Hematopoietic multipotent progenitor cell treated with erythropoietin and hydrocortisone succinate and interleukin-3 and kit ligand, for 17 days (in vitro differentiated cells): ENCODE measurements around the gene LYPD4.

ENCODE experiments used
- DNase-seq: peaks from one replicate; pipeline ENCODE4 v3.0.0-alpha.2; 2015; ENCODE audit warnings: low spot score

The LYPD4 gene

DNA sequence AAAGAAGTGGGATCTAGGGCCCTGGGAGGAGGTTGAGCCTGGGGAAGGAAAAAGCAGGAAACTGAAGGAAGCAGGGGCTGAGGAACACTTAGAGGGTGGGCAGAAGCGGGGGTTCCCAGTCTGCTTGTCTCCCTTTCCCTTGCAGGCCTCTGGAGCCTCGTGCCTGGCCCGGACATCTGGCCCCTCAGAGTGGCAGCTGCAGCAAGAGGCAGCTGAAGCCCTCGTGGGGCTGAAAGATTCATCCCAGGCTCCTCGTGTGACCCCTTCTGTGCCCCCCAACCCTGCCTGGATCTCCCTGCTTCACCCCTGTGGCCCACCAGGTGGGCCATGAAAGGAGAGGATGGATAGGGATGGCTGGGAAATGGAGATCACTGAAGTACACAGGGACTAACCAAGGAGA is 5.9 kb upstream of the LYPD4 start:
- no peak for DNase-seq

DNA sequence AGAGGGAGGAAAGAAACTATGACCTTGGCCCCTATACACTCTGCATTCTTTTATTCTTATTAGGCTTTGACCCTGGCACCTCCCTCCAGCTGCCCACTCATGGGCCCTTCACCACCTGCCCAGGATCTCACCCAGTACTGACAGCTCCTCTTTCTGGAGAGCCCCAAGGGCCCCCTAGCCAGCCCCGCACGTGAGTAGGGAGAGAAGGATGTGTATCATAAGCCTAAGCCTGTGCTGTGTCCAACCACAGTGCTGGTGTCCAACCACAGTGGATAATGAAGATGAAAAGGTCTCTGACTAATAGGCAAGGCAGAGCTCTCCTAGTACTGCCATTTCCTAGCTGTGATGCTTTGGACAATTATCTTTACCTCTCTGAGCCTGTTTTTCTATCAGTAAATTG is 4.6 kb upstream of the LYPD4 start:
- DNase-seq = no peak

DNA sequence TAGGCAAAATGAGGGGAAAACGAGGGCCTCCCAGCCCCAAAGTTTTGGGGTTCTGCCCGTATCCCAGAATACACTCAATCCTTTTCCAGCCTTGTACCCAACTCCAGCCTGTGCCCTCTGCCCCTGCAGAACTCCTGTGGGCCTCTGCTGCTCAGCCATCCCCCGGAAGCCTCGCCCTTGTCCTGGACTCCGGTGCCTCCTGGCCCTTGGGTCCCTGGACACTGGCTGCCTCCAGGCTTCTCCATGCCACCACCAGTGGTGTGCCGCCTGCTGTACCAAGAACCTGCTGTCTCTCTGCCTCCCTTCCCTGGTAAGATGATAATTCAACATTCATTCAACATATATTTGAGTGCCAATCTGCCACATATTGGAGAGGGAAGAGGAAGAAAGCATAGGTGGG is 4.2 kb upstream of the LYPD4 start:
- no peak for DNase-seq

DNA sequence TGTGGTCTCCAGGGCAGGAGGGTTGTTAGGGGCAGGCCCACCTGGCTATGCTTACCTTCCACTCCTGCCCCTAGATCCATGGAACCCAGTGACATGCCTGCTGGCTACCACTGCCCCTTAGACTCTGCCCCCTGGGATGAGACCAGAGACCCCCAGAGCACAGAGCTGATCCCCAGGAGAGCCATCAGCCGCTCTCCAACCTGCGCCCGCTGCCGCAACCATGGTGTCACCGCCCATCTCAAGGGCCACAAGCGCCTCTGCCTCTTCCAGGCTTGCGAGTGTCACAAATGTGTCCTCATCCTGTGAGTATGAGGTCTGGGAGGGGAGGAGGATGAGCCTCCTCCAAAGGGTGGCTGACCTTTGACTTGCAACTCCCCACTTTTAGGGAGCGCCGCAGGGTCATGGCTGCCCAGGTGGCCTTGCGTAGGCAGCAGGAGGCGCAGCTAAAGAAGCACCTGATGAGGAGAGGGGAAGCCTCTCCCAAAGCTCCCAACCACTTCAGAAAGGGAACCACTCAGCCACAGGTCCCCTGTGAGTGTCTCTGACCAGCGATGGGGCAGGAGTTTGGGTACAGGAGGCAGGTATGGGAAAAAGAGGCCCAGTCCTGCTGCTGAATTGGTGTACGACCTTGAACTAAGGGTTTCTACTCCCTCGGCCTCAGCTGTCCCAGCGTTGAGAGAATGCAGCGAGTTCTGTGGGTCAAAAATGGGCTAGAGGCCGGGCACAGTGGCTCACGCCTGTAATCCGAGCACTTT is 3.0 kb upstream of the LYPD4 start:
- DNase-seq = no peak

DNA sequence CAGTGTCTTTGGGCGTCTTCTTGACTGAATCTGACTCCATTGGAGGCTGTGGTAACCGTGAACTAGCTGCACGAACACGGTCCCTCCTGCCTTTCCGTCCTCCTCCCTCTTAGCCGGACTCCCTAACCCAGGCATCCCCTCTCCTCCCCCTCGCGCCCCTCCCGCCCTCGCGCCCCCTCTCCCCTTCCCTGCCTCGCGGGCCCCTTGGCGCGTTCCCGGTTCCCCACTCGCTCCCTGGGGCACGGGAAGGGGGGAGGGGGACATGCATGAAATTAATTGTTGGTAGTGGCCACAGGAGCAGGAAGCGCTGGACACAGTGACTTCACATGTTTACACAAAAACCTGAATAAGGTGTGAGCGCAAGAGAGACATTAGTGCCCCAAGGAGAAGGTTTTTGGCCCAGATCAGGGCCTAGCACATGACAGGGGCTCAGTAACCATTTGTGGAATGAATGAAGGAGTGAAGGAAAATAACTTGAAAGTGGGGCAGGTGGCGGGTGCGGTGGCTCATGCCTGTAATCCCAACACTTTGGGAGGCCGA is 638 bp upstream of the LYPD4 start:
- DNase-seq = no peak

DNA sequence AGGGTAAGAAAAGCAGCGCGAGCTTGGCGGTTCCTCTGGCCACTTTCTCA is 343 bp upstream of the LYPD4 start, which contains the start of gene DMRTC2:
Gene DMRTC2 (plus strand): TSS at position 42 of the 50 bp plus-strand sequence. CDS start 2,387 bp downstream, outside the sequence.
- no peak for DNase-seq

DNA sequence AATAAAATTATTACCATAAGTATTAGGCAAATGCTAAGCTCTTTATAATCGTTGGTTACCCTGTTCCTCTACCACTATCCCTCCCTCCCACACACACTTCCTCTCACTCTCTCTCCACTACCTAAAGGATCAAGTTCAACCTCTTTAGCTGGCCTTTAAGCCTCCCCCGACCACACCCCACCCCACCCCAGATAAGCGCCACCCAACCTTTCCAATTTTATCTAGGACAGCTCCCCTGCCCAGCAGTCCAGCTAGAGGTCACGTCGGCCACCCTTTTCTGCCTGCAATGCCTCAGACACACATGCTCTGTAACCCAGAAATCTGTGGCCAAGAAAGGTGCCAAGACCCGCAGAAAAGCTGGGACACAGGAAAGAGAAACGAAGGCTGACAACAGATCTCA is 1.1 kb downstream of the LYPD4 start:
- no peak for DNase-seq

DNA sequence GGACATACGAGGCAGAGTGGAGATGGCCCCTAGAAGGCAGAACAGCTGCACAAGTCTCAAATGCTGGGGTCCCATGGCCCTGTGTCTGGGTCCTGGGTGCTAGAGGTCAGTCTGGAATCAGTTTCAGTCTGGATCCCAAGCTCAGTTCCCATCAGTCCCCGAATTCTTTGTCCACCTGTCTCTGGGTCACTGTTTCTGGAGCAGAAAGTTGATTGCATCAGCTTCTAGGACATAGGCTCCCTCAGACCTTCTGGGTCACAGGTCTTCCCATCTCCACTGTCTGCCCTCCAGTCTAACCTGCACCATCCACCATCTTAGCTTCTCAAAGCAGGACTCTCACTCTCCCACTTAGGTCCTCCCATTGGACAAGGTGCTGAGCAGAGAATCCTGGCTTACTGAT is 5.3 kb downstream of the LYPD4 start:
- no peak for DNase-seq

DNA sequence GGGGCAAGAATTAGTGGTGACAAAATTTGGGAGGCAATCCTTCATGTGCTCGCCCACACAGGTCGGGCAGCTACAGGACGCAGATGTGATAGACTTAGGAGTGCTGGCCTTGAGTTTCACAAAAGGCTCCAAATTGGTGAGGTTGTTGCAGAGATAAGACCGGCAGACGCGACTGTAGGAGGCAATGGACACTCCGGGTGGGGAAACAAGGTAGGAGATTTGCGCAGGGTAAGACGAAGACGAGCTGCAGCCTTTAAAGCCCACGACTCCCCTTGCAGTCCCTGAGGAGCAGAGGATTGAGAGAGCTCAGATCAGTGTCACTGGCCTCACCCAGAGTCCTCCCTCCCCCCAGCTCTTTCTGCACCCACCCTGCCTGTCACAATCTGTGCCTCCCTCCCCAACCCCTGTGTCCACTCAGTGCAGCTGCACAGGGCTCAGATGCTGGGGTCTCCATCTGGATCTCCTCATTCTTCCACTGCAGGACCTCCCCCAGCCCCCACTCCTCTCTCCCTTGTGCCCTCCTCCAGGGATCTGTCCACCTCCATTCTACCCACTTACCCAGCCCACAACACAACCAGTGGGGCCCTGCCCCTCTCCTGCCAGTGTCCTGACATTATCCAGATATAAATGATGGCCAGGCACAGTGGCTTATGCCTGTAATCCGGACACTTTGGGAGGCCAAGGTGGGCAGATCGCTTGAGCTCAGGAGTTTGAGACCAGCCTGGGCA is 6.3 kb downstream of the LYPD4 start:
- no peak for DNase-seq

DNA sequence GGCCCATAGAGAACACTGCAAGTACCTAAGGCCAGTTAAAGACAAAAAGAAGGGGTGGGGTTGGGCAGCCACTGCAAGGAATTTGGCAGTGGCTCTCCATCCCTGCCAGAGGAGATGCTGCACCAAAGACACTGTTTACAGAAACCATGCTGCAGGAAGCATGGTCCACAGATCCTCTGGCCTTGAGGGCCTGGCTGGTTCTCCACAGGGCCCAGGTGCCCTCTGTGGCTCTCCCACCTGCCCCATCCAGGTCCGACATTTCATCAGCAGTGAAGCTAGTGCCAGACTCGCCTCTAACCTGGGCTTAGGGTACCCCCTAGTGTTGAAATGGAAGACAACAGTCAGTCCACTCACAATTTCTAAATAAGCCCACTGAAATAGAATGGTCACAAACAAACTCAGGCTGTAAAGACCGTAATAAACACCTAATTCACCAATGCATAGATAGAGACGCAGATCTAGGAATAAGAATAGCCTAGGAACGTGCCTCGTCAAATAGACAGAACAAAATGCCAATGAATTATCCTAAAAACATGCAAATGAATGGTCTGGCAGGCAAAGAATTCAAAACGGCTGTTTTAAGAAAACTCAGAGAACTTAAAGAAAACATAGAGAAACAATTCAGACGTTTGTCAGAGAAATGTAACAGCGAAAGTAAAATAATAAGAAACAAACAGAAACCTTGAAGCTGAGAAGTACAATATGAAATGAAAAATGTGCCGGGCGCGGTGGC is 23.3 kb downstream of the LYPD4 start:
- peak; percentile 13 for DNase-seq

DNA sequence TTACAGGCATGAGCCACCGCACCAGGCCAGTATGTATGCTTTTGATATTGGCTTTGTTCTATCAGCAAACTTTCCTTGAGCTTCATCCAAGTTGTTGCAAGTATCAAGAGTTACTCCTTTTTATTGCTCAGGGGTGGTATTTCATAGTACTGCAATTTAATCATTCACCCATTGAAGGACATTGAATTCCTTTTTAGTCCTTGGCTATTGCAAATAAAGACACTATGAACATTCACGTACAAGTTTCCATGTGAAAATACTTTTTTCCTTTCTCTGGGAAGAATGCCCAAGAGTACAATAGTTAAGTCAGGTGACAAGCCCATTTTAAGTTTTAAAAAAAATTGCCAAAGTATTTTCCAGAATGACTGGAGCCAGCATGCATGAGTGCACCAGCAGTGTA is 27.7 kb downstream of the LYPD4 start:
- DNase-seq = no peak

DNA sequence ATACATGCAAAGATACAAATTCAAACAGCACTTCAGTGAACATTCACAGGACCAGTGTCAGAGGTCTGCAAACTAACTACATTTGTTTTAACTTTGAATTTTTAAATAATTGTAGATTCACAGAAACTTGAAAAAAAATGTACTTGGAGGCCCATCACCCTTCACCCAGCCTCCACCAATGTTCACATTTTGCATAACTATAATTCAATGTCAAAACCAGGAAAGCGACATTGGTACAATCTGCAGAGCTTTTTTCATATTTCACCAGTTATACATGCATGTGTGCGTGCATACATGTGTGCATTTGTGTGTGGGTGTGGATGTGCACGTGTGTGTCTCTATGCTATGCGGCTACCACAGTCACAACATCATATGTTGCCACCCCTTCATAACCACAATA is 29.2 kb downstream of the LYPD4 start:
- no peak for DNase-seq

DNA sequence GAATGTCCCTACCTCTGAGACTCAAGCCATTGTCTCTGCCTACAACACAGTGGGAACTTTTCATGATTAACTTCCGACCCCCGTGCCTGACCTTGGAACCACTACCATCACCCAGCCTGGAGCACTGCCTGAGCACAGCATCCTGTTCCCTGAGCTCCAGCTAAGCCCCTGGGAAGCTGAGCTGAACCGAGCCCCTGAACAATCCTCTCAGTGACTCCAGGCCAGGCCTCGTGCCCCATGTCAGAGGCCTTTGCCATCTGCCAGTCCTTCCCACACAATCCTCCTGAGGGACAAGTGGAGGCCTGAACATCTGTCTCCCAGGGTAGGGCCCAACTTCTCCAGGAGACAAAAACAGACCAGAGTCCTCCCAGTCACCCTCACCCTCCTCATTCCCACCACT is 30.6 kb downstream of the LYPD4 start:
- DNase-seq = no peak

DNA sequence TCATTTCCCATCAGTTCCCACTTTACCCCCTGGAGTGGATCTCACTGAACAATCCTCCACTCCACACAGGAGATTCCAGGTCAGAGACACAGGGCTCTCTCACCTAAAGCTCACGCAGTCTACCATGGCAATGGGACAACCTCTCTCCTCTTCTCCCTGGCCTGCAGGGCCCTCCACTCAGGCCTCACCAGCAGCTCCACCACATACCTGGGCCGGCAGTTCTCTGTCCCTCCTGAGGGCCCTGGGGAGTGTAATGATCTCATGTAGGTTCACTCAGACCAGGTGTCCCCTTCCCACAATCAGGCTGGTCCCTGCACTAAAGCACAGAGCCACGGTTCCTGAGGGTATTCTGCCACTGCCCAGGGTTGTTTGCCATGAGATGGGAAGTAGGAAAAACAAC is 32.5 kb downstream of the LYPD4 start:
- DNase-seq = no peak

DNA sequence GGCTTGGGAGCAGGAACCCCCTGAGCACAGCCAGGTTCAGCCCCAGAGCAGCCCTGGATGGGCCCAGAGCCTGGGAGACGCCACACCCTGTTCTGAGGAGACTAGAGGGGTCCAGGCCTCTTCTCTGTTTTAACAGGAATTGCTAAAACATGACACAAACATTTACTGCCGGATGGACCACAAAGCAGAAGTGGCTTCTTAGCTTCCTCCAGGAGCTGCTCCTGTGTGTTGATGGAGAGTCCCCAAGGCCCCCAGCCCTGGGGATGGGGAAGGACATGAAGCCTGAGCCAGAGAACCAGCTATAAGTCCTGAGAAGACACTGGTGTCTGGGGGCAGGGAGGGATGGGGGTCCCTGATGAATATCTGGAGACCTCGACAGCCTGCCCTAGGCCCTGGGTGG is 33.4 kb downstream of the LYPD4 start:
- no peak for DNase-seq

DNA sequence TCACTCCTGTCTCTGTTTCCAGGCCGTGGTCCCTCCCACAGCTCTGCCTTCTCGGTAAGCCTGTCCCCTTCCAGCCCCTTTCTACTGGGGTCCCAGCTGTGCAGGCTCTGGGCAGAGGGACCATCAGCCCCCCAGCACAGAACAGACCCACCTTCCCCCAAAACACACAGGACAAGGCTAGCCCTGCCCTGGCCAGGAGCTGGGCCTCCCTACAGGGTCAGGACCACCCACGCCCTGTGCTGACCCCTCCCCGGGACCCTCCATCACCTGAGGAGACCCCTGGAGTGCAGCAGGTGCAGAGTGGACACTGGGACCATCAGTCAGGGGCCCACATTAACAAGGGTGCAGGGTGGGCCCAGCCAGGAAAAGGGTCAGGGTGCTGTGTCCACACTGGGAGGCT is 34.2 kb downstream of the LYPD4 start:
- no peak for DNase-seq

DNA sequence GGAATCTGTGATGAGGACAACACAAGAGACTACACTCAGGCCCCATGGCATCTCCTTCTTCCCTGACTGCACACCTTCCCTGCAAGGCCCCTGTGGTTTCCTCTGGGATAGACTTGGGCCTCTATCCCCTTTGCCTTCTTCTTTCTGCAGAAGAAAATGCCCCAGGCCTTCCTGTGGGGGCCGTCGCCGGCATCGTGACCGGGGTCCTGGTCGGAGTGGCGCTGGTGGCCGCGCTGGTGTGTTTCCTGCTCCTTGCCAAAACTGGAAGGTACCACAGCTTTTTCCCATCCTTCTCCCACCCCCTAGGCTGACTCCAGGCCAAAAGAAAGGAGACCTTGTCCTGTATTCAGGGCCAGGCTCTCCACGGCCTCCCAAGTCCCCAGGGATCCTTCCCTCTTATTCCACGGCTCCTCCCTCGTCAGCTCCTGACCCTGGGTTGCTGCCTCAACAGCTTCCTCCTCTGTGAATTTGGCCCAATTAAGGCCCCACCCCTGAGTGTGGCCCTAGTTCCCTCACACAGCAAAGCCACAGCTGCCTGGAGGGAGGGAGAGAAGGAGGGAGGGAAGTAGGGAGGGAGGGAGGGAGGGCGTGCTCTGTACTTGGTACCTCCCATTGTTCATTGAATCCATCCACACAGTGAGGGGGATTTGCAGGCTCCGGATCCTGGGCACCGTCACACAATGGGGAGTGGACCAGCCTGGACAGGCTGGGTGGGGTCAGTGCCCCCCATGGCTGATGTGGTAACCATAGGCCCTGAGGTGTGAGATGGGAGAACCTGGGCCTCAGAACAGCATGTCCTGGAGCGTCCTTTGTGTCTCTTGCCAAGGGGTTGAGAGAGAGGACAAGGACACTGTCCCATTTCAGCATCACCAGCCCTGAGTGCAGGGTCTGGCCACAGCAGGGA is 35.6 kb downstream of the LYPD4 start:
- no peak for DNase-seq

DNA sequence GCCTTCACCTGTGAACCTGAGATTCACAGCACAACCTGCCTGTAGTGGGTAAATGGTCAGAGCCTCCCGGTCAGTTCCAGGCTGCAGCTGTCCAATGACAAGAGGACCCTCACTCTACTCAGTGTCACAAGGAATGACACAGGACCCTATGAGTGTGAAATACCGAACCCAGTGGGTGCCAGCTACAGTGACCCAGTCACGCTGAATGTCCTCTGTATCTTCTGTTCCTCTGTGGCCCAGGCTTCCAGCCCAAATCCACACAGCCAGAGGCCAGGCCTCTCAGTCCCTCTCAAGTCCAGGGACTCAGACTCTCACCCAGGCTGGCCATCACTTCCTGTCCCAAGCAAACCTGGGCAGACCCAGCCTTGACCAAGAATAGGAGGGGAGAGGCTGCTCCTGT is 37.3 kb downstream of the LYPD4 start:
- no peak for DNase-seq

DNA sequence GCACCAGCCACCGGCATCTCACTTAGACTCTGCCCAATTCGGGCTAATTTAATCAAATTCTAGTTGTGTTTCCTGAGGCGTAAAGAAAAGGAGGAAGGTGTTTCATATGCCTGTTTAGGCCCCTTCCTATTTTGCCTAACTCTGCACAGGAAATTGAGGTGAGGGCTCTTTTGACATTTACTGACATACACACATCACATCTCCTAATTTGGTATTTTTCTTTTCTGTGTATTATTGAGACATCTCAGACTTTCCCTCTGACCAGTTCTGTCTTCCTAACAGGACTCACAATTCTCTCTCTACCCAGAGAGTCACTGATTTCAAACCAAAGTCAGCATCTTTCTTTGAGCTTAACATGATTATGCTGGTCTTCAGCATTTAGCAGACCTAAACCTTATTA is 40.1 kb downstream of the LYPD4 start:
- no peak for DNase-seq

DNA sequence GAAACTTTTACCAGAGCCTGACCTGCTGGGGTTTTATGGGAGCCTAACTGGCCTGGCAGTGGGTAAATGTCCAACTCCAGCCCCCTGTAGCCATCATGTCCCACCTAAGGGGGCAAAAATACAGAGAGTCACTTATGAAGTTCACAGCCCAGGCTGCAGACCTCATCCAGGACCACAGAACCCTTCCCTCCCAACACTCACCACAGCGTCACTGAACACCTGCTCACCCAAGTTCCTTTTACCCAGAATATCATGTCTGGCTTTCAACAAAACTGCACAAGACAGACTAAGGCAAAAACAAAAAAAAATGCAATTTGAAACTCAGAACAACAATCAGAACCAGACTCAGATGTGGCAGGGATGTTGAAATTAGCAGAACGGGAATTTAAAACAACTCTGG is 41.7 kb downstream of the LYPD4 start:
- DNase-seq = no peak

DNA sequence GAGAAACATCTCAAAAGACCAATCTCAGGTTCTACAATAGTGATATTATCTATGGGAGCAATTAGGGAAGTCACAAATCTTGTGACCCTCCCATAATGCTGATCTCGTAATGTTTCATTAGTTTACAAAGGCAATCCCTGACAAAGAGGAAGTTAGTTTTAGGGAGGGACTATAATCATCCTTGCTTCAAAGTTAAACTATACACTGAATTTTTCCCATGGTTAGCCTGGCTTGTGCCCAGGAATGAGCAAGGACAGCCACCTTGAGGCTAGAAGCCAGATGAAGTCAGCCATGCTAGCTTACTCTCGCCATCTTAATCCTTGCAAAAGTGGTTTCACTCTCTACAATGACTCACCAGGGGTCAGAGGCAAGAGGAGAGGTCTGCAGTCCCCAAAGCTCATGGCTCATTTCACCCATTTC is 42.7 kb downstream of the LYPD4 start:
- no peak for DNase-seq

DNA sequence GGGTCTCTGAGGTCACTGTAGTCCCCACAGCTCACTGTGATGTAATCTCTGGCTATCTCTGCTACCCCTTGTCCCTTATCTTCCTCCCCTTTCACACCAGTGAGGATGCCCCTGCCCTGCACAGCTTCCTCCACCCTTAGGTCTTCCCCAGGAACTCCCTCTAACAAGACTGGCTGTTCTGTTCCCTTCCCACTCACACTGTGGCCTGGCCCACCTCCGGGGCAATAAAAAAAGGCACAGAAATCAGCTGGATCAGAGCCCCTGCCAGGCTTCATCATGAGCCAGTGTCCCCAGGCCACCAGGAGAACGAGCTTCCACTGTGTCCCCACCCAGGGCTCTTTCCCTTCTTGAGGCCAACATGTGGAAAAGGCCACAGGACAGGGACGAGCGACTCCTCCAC is 43.5 kb downstream of the LYPD4 start:
- no peak for DNase-seq
